ENCODE results near the gene SPRED3. TPM values are rescaled to one million over a fixed set of nuclear protein-coding genes. Genes with fewer than 3 reads are reported as not detected.

Gene SPRED3
- total and polyA plus RNA-seq, 2 of the 8 experiments (the other 6 are each of a cell fraction or from before 2014, with no cell fraction given), result 8.1 to 10.3 TPM

GRCh38 chr19:38404858-38405257, 16.4 kb downstream of the SPRED3 start (continued):
- TF ChIP-seq CHD7 (IDR thresholded peaks at IDR 0.05; ENCODE audit: insufficient replicate concordance, low read length) (no peak), RAD21 (IDR thresholded peaks at IDR 0.05 in 1 of 2, conservative IDR thresholded peaks at IDR 0.05 in 1 of 2; ENCODE audit: low read depth in 2 of 2, low read length in 2 of 2) (no peak)
